CD4-positive, alpha-beta T cell (primary cell): ENCODE data around the gene GBA2. TPM values are rescaled to one million over a fixed set of nuclear protein-coding genes. Genes with fewer than 3 reads are reported as not detected.
A peak's percentile ranks its signal among the peaks of the same experiment; 100 is the strongest.

Experiments used
- ATAC-seq: fragments of 200-7000 bp; cut with Tn5 transposase; one replicate; pipeline ENCODE4 v1.10.0; 2022; ENCODE audit warnings: mild to moderate bottlenecking; ENCODE audit not compliant: poor library complexity
- CTCF ChIA-PET: fragments of 350-600 bp; sonication (Branson Sonifier 250); formaldehyde crosslinking; loops from one replicate; lab custom pipeline; 2021; ENCODE audit warnings: antibody characterized with exemption, inconsistent platforms; lab: Charles Lee
- POLR2A ChIA-PET: fragments of 350-600 bp; sonication (Branson Sonifier 250); formaldehyde crosslinking; loops from one replicate; lab custom pipeline; 2021; ENCODE audit warnings: antibody characterized with exemption, inconsistent platforms; lab: Charles Lee
- DNase-seq, 14 experiments: peaks; one replicate each; pipeline ENCODE4 v3.0.0-alpha.2; 2013 to 2020; ENCODE audit warnings: mixed read lengths in 2 of 14
- H3K27ac ChIP-seq, 2 donors: one replicate each; pipeline versions ENCODE4 v1.5.1 to v1.7.0; 2013; ENCODE audit warnings: low read length in 2 of 2, low read depth in 1 of 2, mild to moderate bottlenecking in 1 of 2
- H3K27me3 ChIP-seq, 2 experiments: 1 replicate in 1 of 2; 2 replicates in 1 of 2; pipeline versions ENCODE4 v1.6.1 to v1.7.0; 2013; ENCODE audit warnings: low read length in 2 of 2, control low read depth in 1 of 2, mild to moderate bottlenecking in 1 of 2, moderate library complexity in 1 of 2; ENCODE audit not compliant: insufficient read depth in 2 of 2, control insufficient read depth in 1 of 2
- H3K36me3 ChIP-seq: one replicate; pipeline ENCODE4 v1.6.1; 2013; ENCODE audit warnings: low read length, control low read depth; ENCODE audit not compliant: insufficient read depth
- H3K4me1 ChIP-seq: one replicate; pipeline ENCODE4 v1.6.1; 2013; ENCODE audit warnings: low read length, control low read depth; ENCODE audit not compliant: insufficient read depth
- H3K4me3 ChIP-seq: one replicate; pipeline ENCODE4 v1.5.1; 2013; ENCODE audit warnings: mild to moderate bottlenecking, low read length, moderate library complexity
- H3K9me3 ChIP-seq, 2 experiments: 1 replicate in 1 of 2; 2 replicates in 1 of 2; pipeline versions ENCODE4 v1.6.1 to v1.7.0; 2013; ENCODE audit warnings: low read length in 2 of 2, mild to moderate bottlenecking in 2 of 2, control low read depth in 1 of 2, moderate library complexity in 1 of 2; ENCODE audit not compliant: control insufficient read depth in 1 of 2, insufficient read depth in 1 of 2
- H3K27ac Mint-ChIP-seq: one replicate; pipeline ENCODE4 v1.8.0; 2020; ENCODE audit warnings: mixed read lengths
- H3K27me3 Mint-ChIP-seq: one replicate; pipeline ENCODE4 v1.8.0; 2021; ENCODE audit warnings: mixed read lengths
- H3K36me3 Mint-ChIP-seq: one replicate; pipeline ENCODE4 v1.8.0; 2021; ENCODE audit warnings: low read depth, mixed read lengths
- H3K4me1 Mint-ChIP-seq: one replicate; pipeline ENCODE4 v1.8.0; 2021; ENCODE audit warnings: low read depth, mixed read lengths
- H3K4me3 Mint-ChIP-seq: one replicate; pipeline ENCODE4 v1.8.0; 2020; ENCODE audit warnings: mild to moderate bottlenecking, mixed read lengths
- H3K9me3 Mint-ChIP-seq: one replicate; pipeline ENCODE4 v1.8.0; 2020; ENCODE audit warnings: mixed read lengths
- CTCF ChIP-seq: fragments of 200-600 bp; IDR thresholded peaks from one replicate; pipeline ENCODE4 v1.8.0; 2022; ENCODE audit warnings: antibody characterized with exemption, mild to moderate bottlenecking
- intact Hi-C, 2 experiments: fragments of 100-400 bp; cut with DNase I in 1 of 2; cut with micrococcal nuclease in 1 of 2; formaldehyde crosslinking; loops; one replicate each; pipeline versions ENCODE4 v1.15.1 to v1.9.0; 2023 to 2025; cut with DNase I, micrococcal nuclease
- total RNA-seq, 174 experiments: library from RNA in 2 of 174; stranded (reverse) in 2 of 174; gene quantifications; one replicate each; pipeline ENCODE4 v1.2.3 and lab custom pipeline; 2021 to 2026

Gene GBA2
- total RNA-seq, 2 experiments from 2014 or later, result 17.3 to 18.6 TPM

- no peak within 1 kb of the TSS for H3K4me3 Mint-ChIP-seq
- no peak for TF ChIP-seq CTCF
- intact Hi-C loops, result loop anchor here in 1 of 2 experiments (5.0 kb wide), 1 partner anchor 231 kb away; no protein-coding TSS in a partner anchor
Measured at GRCh38 chr9:35791297-35791921, 42.4 kb upstream of the GBA2 start, which contains the start of gene NPR2. TSS of gene NPR2 (plus strand) at chr9:35791591. CDS start at chr9:35792409, 818 bp downstream.

GRCh38 chr9:35790385-35791296 lies 41.6 kb upstream of the GBA2 start:
- Mint-ChIP-seq H3K27me3 (no peaks in the 10 kb centered on the region), H3K27ac (no peak overlapping the region), H3K36me3 (peaks cover 39% of the 10 kb centered on the region), H3K4me3 (no peak overlapping the region), H3K4me1 (peaks cover 7% of the 10 kb centered on the region), H3K9me3 (no peaks in the 10 kb centered on the region)
- Histone ChIP-seq H3K9me3 (no peaks in the 10 kb centered on the region), H3K4me1 (peaks cover 5% of the 10 kb centered on the region), H3K27me3 (no peaks in the 10 kb centered on the region), H3K4me3 (no peak overlapping the region), H3K36me3 (peaks cover 29% of the 10 kb centered on the region), H3K27ac (no peak overlapping the region)
- peak; percentile 89 for TF ChIP-seq CTCF
- POLR2A ChIA-PET, result interaction anchor here (0.7 to 1.2 kb wide), 2 partner anchors 42 to 711 kb away, joined by 3 to 4 read pairs; partner anchors contain the start of gene FANCG
- CTCF ChIA-PET, result interaction anchor here (0.6 to 3.5 kb wide), 18 partner anchors 13 to 146 kb away, joined by 3 to 32 read pairs (median 4); partner anchors contain the start of genes CREB3, FAM221B, GBA2 and RGP1
- intact Hi-C loops, result loop anchor here (1.0 to 5.0 kb wide), 5 partner anchors 35 to 233 kb away; no protein-coding TSS in a partner anchor
- ATAC-seq (peak; percentile 97), DNase-seq (peak; percentile 32 to 84 (median 44))

More at GRCh38 chr9:35791297-35791921, 42.4 kb upstream of the GBA2 start, which contains the start of gene NPR2:
- ATAC-seq (no peak), DNase-seq (peak in 1 of 14 experiments; percentile 20)
- Histone ChIP-seq H3K27ac (no peak within 1 kb of the TSS), H3K4me3 (no peak within 1 kb of the TSS), H3K27me3 (no peaks in the 10 kb centered on the region), H3K9me3 (no peaks in the 10 kb centered on the region), H3K36me3 (peaks cover 22% of the 10 kb centered on the region), H3K4me1 (peaks cover 5% of the 10 kb centered on the region)
- POLR2A ChIA-PET, result no interaction called here
- Mint-ChIP-seq H3K4me1 (peaks cover 7% of the 10 kb centered on the region), H3K36me3 (peaks cover 32% of the 10 kb centered on the region), H3K9me3 (no peaks in the 10 kb centered on the region), H3K27me3 (no peaks in the 10 kb centered on the region), H3K27ac (no peak within 1 kb of the TSS)
- CTCF ChIA-PET, result interaction anchor here (1.6 kb wide), 1 partner anchor 91 kb away, joined by 5 read pairs; no protein-coding TSS in a partner anchor

GRCh38 chr9:35790025-35790384 lies 41.0 kb upstream of the GBA2 start:
- H3K27me3 Mint-ChIP-seq, result no peaks in the 10 kb centered on the region
- no peak for TF ChIP-seq CTCF

More at GRCh38 chr9:35790025-35790384, 41.0 kb upstream of the GBA2 start:
- H3K36me3 ChIP-seq, result peaks cover 33% of the 10 kb centered on the region
- no peak for DNase-seq
- no peaks in the 10 kb centered on the region for H3K27me3 ChIP-seq
- ChIA-PET CTCF (interaction anchor here (0.6 to 3.5 kb wide), 17 partner anchors 12 to 145 kb away, joined by 3 to 32 read pairs (median 4); partner anchors contain the start of genes CREB3, FAM221B, GBA2 and RGP1), POLR2A (interaction anchor here (0.7 to 1.2 kb wide), 2 partner anchors 42 to 710 kb away, joined by 3 to 4 read pairs; partner anchors contain the start of gene FANCG)
- no peak overlapping the region for H3K4me3 ChIP-seq
- Mint-ChIP-seq H3K9me3 (no peaks in the 10 kb centered on the region), H3K4me3 (no peak overlapping the region), H3K4me1 (peaks cover 7% of the 10 kb centered on the region), H3K36me3 (peaks cover 38% of the 10 kb centered on the region), H3K27ac (no peak overlapping the region)
- no peak overlapping the region for H3K27ac ChIP-seq
- ATAC-seq, result no peak
- intact Hi-C loops, result loop anchor here (1.0 to 5.0 kb wide), 5 partner anchors 35 to 233 kb away; no protein-coding TSS in a partner anchor
- no peaks in the 10 kb centered on the region for H3K9me3 ChIP-seq
- peaks cover 5% of the 10 kb centered on the region for H3K4me1 ChIP-seq
